Transverse colon (tissue), 4 donors: Measurements from ENCODE around the gene HASPIN. TPM values are rescaled to one million over a fixed set of nuclear protein-coding genes. Genes with fewer than 3 reads are reported as not detected.

Source experiments
- DNase-seq: peaks from one replicate; pipeline ENCODE4 v3.0.0-alpha.2; 2019
- H3K27ac ChIP-seq, 4 donors: fragments of 200-600 bp; sonication (generic); 2 replicates each; pipeline ENCODE4 v1.5.1; 2016 to 2018; ENCODE audit warnings: inconsistent platforms in 4 of 4
- H3K27me3 ChIP-seq: fragments of 200-600 bp; sonication (generic); 2 replicates; pipeline ENCODE4 v1.5.1; 2017; ENCODE audit warnings: inconsistent platforms
- H3K36me3 ChIP-seq, 4 donors: fragments of 200-600 bp; sonication (generic); 2 replicates each; pipeline ENCODE4 v1.5.1; 2017 to 2019; ENCODE audit warnings: inconsistent platforms in 4 of 4
- H3K4me1 ChIP-seq, 4 donors: fragments of 200-600 bp; sonication (generic); 2 replicates each; pipeline ENCODE4 v1.5.1; 2017 to 2020; ENCODE audit warnings: inconsistent platforms in 4 of 4
- H3K4me3 ChIP-seq, 4 donors: fragments of 200-600 bp; sonication (generic); 1 replicate in 1 of 4; 2 replicates in 3 of 4; pipeline versions ENCODE4 v1.5.1 to v1.6.1; 2017 to 2019; ENCODE audit warnings: inconsistent platforms in 4 of 4
- H3K9me3 ChIP-seq, 2 donors: fragments of 200-600 bp; sonication (generic); 2 replicates each; pipeline ENCODE4 v1.5.1; 2017 to 2019; ENCODE audit warnings: inconsistent platforms in 2 of 2
- CTCF ChIP-seq, 5 experiments: fragments of 200-600 bp in 3 of 5; fragments of 450-650 bp in 2 of 5; sonication (generic) in 3 of 5; IDR thresholded peaks; 1 replicate in 2 of 5; 2 replicates in 3 of 5; pipeline ENCODE4 v1.5.1; 2016 to 2017; ENCODE audit warnings: antibody characterized with exemption in 5 of 5, inconsistent platforms in 3 of 5, mild to moderate bottlenecking in 2 of 5, moderate library complexity in 1 of 5
- EP300 ChIP-seq: sonication (generic); formaldehyde crosslinking; IDR thresholded peaks from one replicate; pipeline ENCODE4 v1.6.1; 2017; ENCODE audit warnings: antibody characterized with exemption, low read depth
- POLR2A ChIP-seq: fragments of 450-650 bp; IDR thresholded peaks from one replicate; pipeline ENCODE4 v1.6.1; 2016; ENCODE audit warnings: antibody characterized with exemption, mild to moderate bottlenecking, moderate library complexity
- POLR2AphosphoS5 ChIP-seq, 3 donors: sonication (generic); formaldehyde crosslinking; IDR thresholded peaks; one replicate each; pipeline ENCODE4 v1.6.1; 2016; ENCODE audit warnings: antibody characterized with exemption in 3 of 3
- WGBS, 2 donors: methylation state at CpG; one replicate each; pipeline ENCODE4 v1.1.5; 2018; ENCODE audit warnings: low coverage in 1 of 2; 5-methylcytosine and 5-hydroxymethylcytosine counted together
- in situ Hi-C, 4 donors: fragments of 200-750 bp; cut with MboI; loops; one replicate each; pipeline versions ENCODE4 v1.15.0 to v1.15.1; 2017; ENCODE audit warnings: low sequenced_read_pairs in 3 of 4, low pct_ligation_motif_present in 1 of 4, low pct_unique_long_range_greater_than_20kb in 1 of 4
- intact Hi-C: fragments of 100-400 bp; cut with DNase I; formaldehyde crosslinking; loops from one replicate; pipeline ENCODE4 v1.15.1; 2023; ENCODE audit warnings: low total_unique reads
- total RNA-seq, 4 donors: library from RNA; depleted of rRNA; stranded (reverse); fragments of >200 nt; gene quantifications; one replicate each; pipeline ENCODE4 v1.1.0, GENCODE V29; 2016

The HASPIN gene
- total RNA-seq, 4 donors from 2014 or later: 0.14 to 2.4 (median 0.64) TPM; not detected in 1

GRCh38 chr17:3678821-3679530 lies 44.7 kb upstream of the HASPIN start:
- no peak for TF ChIP-seq POLR2A
- TF ChIP-seq EP300: no peak
- no peak for TF ChIP-seq CTCF (IDR thresholded peaks at IDR 0.05)
- no peak for TF ChIP-seq POLR2AphosphoS5 (IDR thresholded peaks at IDR 0.05)
- Histone ChIP-seq H3K27ac (no peak overlapping the region), H3K36me3 (no peaks in the 10 kb centered on the region), H3K4me3 (no peak overlapping the region), H3K4me1 (no peaks in the 10 kb centered on the region), H3K27me3 (peaks cover 16% of the 10 kb centered on the region), H3K9me3 (no peaks in the 10 kb centered on the region)
- WGBS, 2 donors: 80 to 86% methylated on average over 1 to 24 of the region's 27 CpGs
- DNase-seq: no peak
- in situ Hi-C loops (no loop called here), intact Hi-C loops (no loop called here)

GRCh38 chr17:3679531-3680126 lies 44.1 kb upstream of the HASPIN start:
- intact Hi-C loops (no loop called here), in situ Hi-C loops (no loop called here)
- no peaks in the 10 kb centered on the region for H3K36me3 ChIP-seq
- DNase-seq: no peak
- H3K4me1 ChIP-seq: no peaks in the 10 kb centered on the region
- peaks cover 22% of the 10 kb centered on the region for H3K27me3 ChIP-seq
- no peak overlapping the region for H3K27ac ChIP-seq
- H3K4me3 ChIP-seq: no peak overlapping the region
- TF ChIP-seq EP300: no peak
- TF ChIP-seq POLR2A: no peak
- H3K9me3 ChIP-seq: no peaks in the 10 kb centered on the region
- 35 to 40% methylated on average over 4 to 20 of the region's 20 CpGs for WGBS, 2 donors

- WGBS, 2 donors: 84 to 90% methylated on average over 4 to 12 of the region's 12 CpGs
Measured at GRCh38 chr17:3681057-3681456, 42.6 kb upstream of the HASPIN start.

GRCh38 chr17:3681565-3681964 lies 42.1 kb upstream of the HASPIN start:
- 80% methylated on average over 20 of the region's 20 CpGs; no CpG with 5 or more reads in 1 of the 2 donors for WGBS, 2 donors
- H3K4me1 ChIP-seq: no peaks in the 10 kb centered on the region
- intact Hi-C loops (no loop called here), in situ Hi-C loops (no loop called here)
- no peaks in the 10 kb centered on the region for H3K36me3 ChIP-seq
- no peaks in the 10 kb centered on the region for H3K9me3 ChIP-seq
- H3K27me3 ChIP-seq: peaks cover 30% of the 10 kb centered on the region
- no peak for DNase-seq
- H3K27ac ChIP-seq: no peak overlapping the region
- H3K4me3 ChIP-seq: no peak overlapping the region
- no peak for TF ChIP-seq CTCF (IDR thresholded peaks at IDR 0.05)
- TF ChIP-seq EP300: no peak
- no peak for TF ChIP-seq POLR2AphosphoS5 (IDR thresholded peaks at IDR 0.05)
- no peak for TF ChIP-seq POLR2A

More at GRCh38 chr17:3681057-3681456, 42.6 kb upstream of the HASPIN start:
- no peak overlapping the region for H3K27ac ChIP-seq
- no peak for DNase-seq
- no peak overlapping the region for H3K4me3 ChIP-seq
- peaks cover 30% of the 10 kb centered on the region for H3K27me3 ChIP-seq
- no peak for TF ChIP-seq CTCF (IDR thresholded peaks at IDR 0.05)
- in situ Hi-C loops: no loop called here
- H3K36me3 ChIP-seq: no peaks in the 10 kb centered on the region
- intact Hi-C loops: no loop called here
- H3K4me1 ChIP-seq: no peaks in the 10 kb centered on the region
- no peaks in the 10 kb centered on the region for H3K9me3 ChIP-seq

- in situ Hi-C loops (no loop called here), intact Hi-C loops (no loop called here)
- 83% methylated on average over 10 of the region's 12 CpGs; no CpG with 5 or more reads in 1 of the 2 donors for WGBS, 2 donors
- Histone ChIP-seq H3K36me3 (no peaks in the 10 kb centered on the region), H3K9me3 (no peaks in the 10 kb centered on the region), H3K27ac (no peak overlapping the region), H3K4me1 (no peaks in the 10 kb centered on the region), H3K4me3 (no peak overlapping the region), H3K27me3 (peaks cover 30% of the 10 kb centered on the region)
- DNase-seq: no peak
- TF ChIP-seq POLR2A: no peak
- TF ChIP-seq EP300: no peak
- TF ChIP-seq POLR2AphosphoS5 (IDR thresholded peaks at IDR 0.05): no peak
- TF ChIP-seq CTCF (IDR thresholded peaks at IDR 0.05): no peak
Measured at GRCh38 chr17:3682033-3682432, 41.7 kb upstream of the HASPIN start.
